ENCODE measurements around the gene SAMHD1.
"Not testable (repeated sequence)": the region's sequence is repeated elsewhere in the genome, so short reads cannot be mapped to it uniquely, and the experiment has no call there.

Gene SAMHD1

GRCh38 chr20:36845288-36845971 lies 106.1 kb downstream of the SAMHD1 start:
- Histone ChIP-seq H3K4me1 (peaks cover 93 to 100% (median 98%) of the 10 kb centered on the region in 10 experiments), H3K27ac (peak overlapping the region; percentile 69 to 98 (median 95)), H3K4me2 (peak overlapping the region; percentile 78 to 95 (median 84)), H3K27me3 (no peaks in the 10 kb centered on the region), H3K9ac (peak overlapping the region; percentile 65 to 89 (median 74)), H3K4me3 (peak overlapping the region in 5 of 10 experiments; percentile 11 to 41 (median 21); a peak in 5 of 20 replicates), H3K9me3 (replicated peaks in 1 of 11) (peaks cover 0 to 3% (median under 1%) of the 10 kb centered on the region in 11 experiments; a peak in 9 of 22 replicates), H3K36me3 (peaks cover 0 to 7% (median under 1%) of the 10 kb centered on the region in 11 experiments; a peak in 7 of 22 replicates), H4K20me1 (peaks cover 0 to 11% (median 0%) of the 10 kb centered on the region in 11 experiments; a peak in 5 of 22 replicates)
- TF ChIP-seq Cebpa-rat (IDR thresholded peaks at IDR 0.05): peak in 1 of 11 experiments; percentile 39; a peak in 1 of 22 replicates

- peak overlapping the region; percentile 77 to 95 (median 88); a peak in 21 of 22 replicates for H3K4me2 ChIP-seq
- H3K9ac ChIP-seq: peak overlapping the region in 9 of 11 experiments; percentile 56 to 89 (median 81); a peak in 15 of 22 replicates
- H3K27me3 ChIP-seq: not testable (repeated sequence)
Observed at GRCh38 chr20:36841030-36841429, 110.5 kb downstream of the SAMHD1 start.

More at GRCh38 chr20:36841030-36841429, 110.5 kb downstream of the SAMHD1 start:
- peaks cover 12 to 22% (median 18%) of the 10 kb centered on the region in 11 experiments for H3K36me3 ChIP-seq
- not testable (repeated sequence) for H3K4me3 ChIP-seq; H4K20me1 ChIP-seq; H3K9me3 ChIP-seq (replicated peaks in 1 of 11)
- peak overlapping the region; percentile 84 to 98 (median 95) for H3K27ac ChIP-seq
- H3K4me1 ChIP-seq: peaks cover 88 to 100% (median 95%) of the 10 kb centered on the region in 10 experiments
